CD4-positive, alpha-beta T cell (primary cell): ENCODE data around the gene KCNB1. TPM values are rescaled to one million over a fixed set of nuclear protein-coding genes. Genes with fewer than 3 reads are reported as not detected.

Experiments used
- ATAC-seq: fragments of 200-7000 bp; cut with Tn5 transposase; one replicate; pipeline ENCODE4 v1.10.0; 2022; ENCODE audit warnings: mild to moderate bottlenecking; ENCODE audit not compliant: poor library complexity
- CTCF ChIA-PET: fragments of 350-600 bp; sonication (Branson Sonifier 250); formaldehyde crosslinking; loops from one replicate; lab custom pipeline; 2021; ENCODE audit warnings: antibody characterized with exemption, inconsistent platforms; lab: Charles Lee
- POLR2A ChIA-PET: fragments of 350-600 bp; sonication (Branson Sonifier 250); formaldehyde crosslinking; loops from one replicate; lab custom pipeline; 2021; ENCODE audit warnings: antibody characterized with exemption, inconsistent platforms; lab: Charles Lee
- DNase-seq, 14 experiments: peaks; one replicate each; pipeline ENCODE4 v3.0.0-alpha.2; 2013 to 2020; ENCODE audit warnings: mixed read lengths in 2 of 14
- H3K27ac ChIP-seq, 2 donors: one replicate each; pipeline versions ENCODE4 v1.5.1 to v1.7.0; 2013; ENCODE audit warnings: low read length in 2 of 2, low read depth in 1 of 2, mild to moderate bottlenecking in 1 of 2
- H3K27me3 ChIP-seq, 2 experiments: 1 replicate in 1 of 2; 2 replicates in 1 of 2; pipeline versions ENCODE4 v1.6.1 to v1.7.0; 2013; ENCODE audit warnings: low read length in 2 of 2, control low read depth in 1 of 2, mild to moderate bottlenecking in 1 of 2, moderate library complexity in 1 of 2; ENCODE audit not compliant: insufficient read depth in 2 of 2, control insufficient read depth in 1 of 2
- H3K36me3 ChIP-seq: one replicate; pipeline ENCODE4 v1.6.1; 2013; ENCODE audit warnings: low read length, control low read depth; ENCODE audit not compliant: insufficient read depth
- H3K4me1 ChIP-seq: one replicate; pipeline ENCODE4 v1.6.1; 2013; ENCODE audit warnings: low read length, control low read depth; ENCODE audit not compliant: insufficient read depth
- H3K4me3 ChIP-seq: one replicate; pipeline ENCODE4 v1.5.1; 2013; ENCODE audit warnings: mild to moderate bottlenecking, low read length, moderate library complexity
- H3K9me3 ChIP-seq, 2 experiments: 1 replicate in 1 of 2; 2 replicates in 1 of 2; pipeline versions ENCODE4 v1.6.1 to v1.7.0; 2013; ENCODE audit warnings: low read length in 2 of 2, mild to moderate bottlenecking in 2 of 2, control low read depth in 1 of 2, moderate library complexity in 1 of 2; ENCODE audit not compliant: control insufficient read depth in 1 of 2, insufficient read depth in 1 of 2
- H3K27ac Mint-ChIP-seq: one replicate; pipeline ENCODE4 v1.8.0; 2020; ENCODE audit warnings: mixed read lengths
- H3K27me3 Mint-ChIP-seq: one replicate; pipeline ENCODE4 v1.8.0; 2021; ENCODE audit warnings: mixed read lengths
- H3K36me3 Mint-ChIP-seq: one replicate; pipeline ENCODE4 v1.8.0; 2021; ENCODE audit warnings: low read depth, mixed read lengths
- H3K4me1 Mint-ChIP-seq: one replicate; pipeline ENCODE4 v1.8.0; 2021; ENCODE audit warnings: low read depth, mixed read lengths
- H3K4me3 Mint-ChIP-seq: one replicate; pipeline ENCODE4 v1.8.0; 2020; ENCODE audit warnings: mild to moderate bottlenecking, mixed read lengths
- H3K9me3 Mint-ChIP-seq: one replicate; pipeline ENCODE4 v1.8.0; 2020; ENCODE audit warnings: mixed read lengths
- CTCF ChIP-seq: fragments of 200-600 bp; IDR thresholded peaks from one replicate; pipeline ENCODE4 v1.8.0; 2022; ENCODE audit warnings: antibody characterized with exemption, mild to moderate bottlenecking
- intact Hi-C, 2 experiments: fragments of 100-400 bp; cut with DNase I in 1 of 2; cut with micrococcal nuclease in 1 of 2; formaldehyde crosslinking; loops; one replicate each; pipeline versions ENCODE4 v1.15.1 to v1.9.0; 2023 to 2025; cut with DNase I, micrococcal nuclease
- total RNA-seq, 174 experiments: library from RNA in 2 of 174; stranded (reverse) in 2 of 174; gene quantifications; one replicate each; pipeline ENCODE4 v1.2.3 and lab custom pipeline; 2021 to 2026

The KCNB1 gene
- total RNA-seq, 2 experiments from 2014 or later, result 0.06 to 0.08 TPM

- Histone ChIP-seq H3K27me3 (peaks cover 0 to 11% of the 10 kb centered on the region in 2 experiments), H3K36me3 (no peaks in the 10 kb centered on the region), H3K27ac (no peak overlapping the region), H3K9me3 (peaks cover 0 to 6% of the 10 kb centered on the region in 2 experiments), H3K4me1 (no peaks in the 10 kb centered on the region), H3K4me3 (no peak overlapping the region)
- ATAC-seq (no peak), DNase-seq (no peak)
- H3K27ac Mint-ChIP-seq, result no peak overlapping the region
- H3K9me3 Mint-ChIP-seq, result no peaks in the 10 kb centered on the region
- no peaks in the 10 kb centered on the region for H3K4me1 Mint-ChIP-seq
- no peaks in the 10 kb centered on the region for H3K36me3 Mint-ChIP-seq
- no peak for TF ChIP-seq CTCF
- H3K4me3 Mint-ChIP-seq, result no peak overlapping the region
- peaks cover 11% of the 10 kb centered on the region for H3K27me3 Mint-ChIP-seq
- POLR2A ChIA-PET, result no interaction called here
- intact Hi-C loops, result no loop called here
- CTCF ChIA-PET, result no interaction called here
These were observed 68.8 kb downstream of the KCNB1 start for GRCh38 chr20:49413677-49414076.

- H3K36me3 Mint-ChIP-seq, result no peaks in the 10 kb centered on the region
- H3K4me1 ChIP-seq, result no peaks in the 10 kb centered on the region
- POLR2A ChIA-PET, result no interaction called here
These were observed 69.5 kb downstream of the KCNB1 start for GRCh38 chr20:49412953-49413352.

GRCh38 chr20:49412254-49412653 is 70.2 kb downstream of the KCNB1 start:
- Mint-ChIP-seq H3K36me3 (no peaks in the 10 kb centered on the region), H3K27me3 (peaks cover 11% of the 10 kb centered on the region), H3K4me3 (no peak overlapping the region), H3K9me3 (no peaks in the 10 kb centered on the region), H3K27ac (no peak overlapping the region), H3K4me1 (no peaks in the 10 kb centered on the region)
- ATAC-seq (no peak), DNase-seq (no peak)
- peaks cover 0 to 11% of the 10 kb centered on the region in 2 experiments for H3K27me3 ChIP-seq
- ChIA-PET POLR2A (no interaction called here), CTCF (no interaction called here)
- no peak overlapping the region for H3K27ac ChIP-seq
- no peak overlapping the region for H3K4me3 ChIP-seq
- H3K4me1 ChIP-seq, result no peaks in the 10 kb centered on the region
- intact Hi-C loops, result no loop called here
- H3K9me3 ChIP-seq, result peaks cover 0 to 6% of the 10 kb centered on the region in 2 experiments
- no peak for TF ChIP-seq CTCF
- H3K36me3 ChIP-seq, result no peaks in the 10 kb centered on the region

More at GRCh38 chr20:49412953-49413352, 69.5 kb downstream of the KCNB1 start:
- Mint-ChIP-seq H3K27me3 (peaks cover 11% of the 10 kb centered on the region), H3K27ac (no peak overlapping the region), H3K4me1 (no peaks in the 10 kb centered on the region), H3K4me3 (no peak overlapping the region), H3K9me3 (no peaks in the 10 kb centered on the region)
- H3K36me3 ChIP-seq, result no peaks in the 10 kb centered on the region
- intact Hi-C loops, result no loop called here
- H3K27ac ChIP-seq, result no peak overlapping the region
- CTCF ChIA-PET, result no interaction called here
- H3K27me3 ChIP-seq, result peaks cover 0 to 11% of the 10 kb centered on the region in 2 experiments
- ATAC-seq (no peak), DNase-seq (no peak)
- TF ChIP-seq CTCF, result no peak
- H3K9me3 ChIP-seq, result peaks cover 0 to 6% of the 10 kb centered on the region in 2 experiments
- H3K4me3 ChIP-seq, result no peak overlapping the region
